ENCODE data around the gene PVALEF. TPM values are rescaled to one million over a fixed set of nuclear protein-coding genes. Genes with fewer than 3 reads are reported as not detected.

PVALEF gene
- total RNA-seq, 1 donor from 2014 or later, result not detected

DNA sequence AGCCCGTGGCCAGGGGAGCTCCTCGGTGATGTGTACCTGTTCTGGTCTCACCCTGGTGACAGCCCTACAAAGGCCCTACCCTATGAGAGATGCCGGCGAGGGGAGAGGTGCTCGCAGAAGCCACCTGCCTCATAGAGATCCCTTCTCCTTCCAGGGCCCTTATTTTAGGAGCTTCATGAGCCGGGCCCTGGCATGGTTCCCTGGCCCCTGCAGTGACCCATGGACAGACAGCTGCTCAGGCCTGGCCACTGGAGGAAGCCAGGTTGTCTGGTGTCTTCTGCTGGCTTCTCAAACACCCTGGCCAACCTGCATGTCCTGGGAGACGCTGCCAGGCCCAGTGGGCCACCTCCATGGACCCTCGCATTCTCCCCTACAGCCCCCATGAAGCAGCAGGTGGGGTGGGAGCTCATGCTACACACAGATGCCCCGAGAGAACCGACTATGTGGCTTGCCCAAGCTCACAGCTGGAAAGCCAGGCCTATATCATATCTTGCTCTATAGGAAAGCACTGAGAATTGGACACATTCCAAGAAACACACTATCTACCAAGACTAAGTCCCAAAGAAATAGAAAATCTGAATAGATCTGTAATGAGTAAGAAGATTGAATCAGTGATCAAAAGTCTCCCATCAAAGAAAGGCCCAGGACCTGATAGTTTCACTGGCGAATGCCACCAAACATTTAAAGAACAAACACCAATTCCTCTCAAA, 7.9 kb downstream of the PVALEF start:
- TF ChIP-seq, protein P1, sequence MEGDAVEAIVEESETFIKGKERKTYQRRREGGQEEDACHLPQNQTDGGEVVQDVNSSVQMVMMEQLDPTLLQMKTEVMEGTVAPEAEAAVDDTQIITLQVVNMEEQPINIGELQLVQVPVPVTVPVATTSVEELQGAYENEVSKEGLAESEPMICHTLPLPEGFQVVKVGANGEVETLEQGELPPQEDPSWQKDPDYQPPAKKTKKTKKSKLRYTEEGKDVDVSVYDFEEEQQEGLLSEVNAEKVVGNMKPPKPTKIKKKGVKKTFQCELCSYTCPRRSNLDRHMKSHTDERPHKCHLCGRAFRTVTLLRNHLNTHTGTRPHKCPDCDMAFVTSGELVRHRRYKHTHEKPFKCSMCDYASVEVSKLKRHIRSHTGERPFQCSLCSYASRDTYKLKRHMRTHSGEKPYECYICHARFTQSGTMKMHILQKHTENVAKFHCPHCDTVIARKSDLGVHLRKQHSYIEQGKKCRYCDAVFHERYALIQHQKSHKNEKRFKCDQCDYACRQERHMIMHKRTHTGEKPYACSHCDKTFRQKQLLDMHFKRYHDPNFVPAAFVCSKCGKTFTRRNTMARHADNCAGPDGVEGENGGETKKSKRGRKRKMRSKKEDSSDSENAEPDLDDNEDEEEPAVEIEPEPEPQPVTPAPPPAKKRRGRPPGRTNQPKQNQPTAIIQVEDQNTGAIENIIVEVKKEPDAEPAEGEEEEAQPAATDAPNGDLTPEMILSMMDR (IDR thresholded peaks at IDR 0.05), result no peak
- DNase-seq, result no peak
- intact Hi-C loops (cut with DNase I), result no loop called here

DNA sequence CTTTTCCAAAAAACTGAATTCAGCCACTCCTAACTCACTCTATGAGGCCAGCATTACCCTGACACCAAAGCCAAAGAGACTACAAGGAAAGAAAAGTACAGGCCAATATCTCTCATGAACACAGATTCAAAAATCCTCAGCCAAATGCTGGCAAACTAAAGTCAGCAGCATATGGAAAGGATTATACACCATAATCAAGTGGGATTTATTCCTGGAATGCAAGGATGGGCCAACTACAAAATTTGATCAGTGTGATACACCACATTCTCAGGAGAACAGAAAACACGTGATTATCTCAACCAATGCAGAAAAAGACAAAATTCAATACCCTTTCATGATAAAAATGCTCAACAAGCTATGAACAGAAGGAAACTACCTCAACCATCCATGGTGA, 8.5 kb downstream of the PVALEF start:
- Histone ChIP-seq H3K4me1 (no peaks in the 10 kb centered on the region), H3K36me3 (no peaks in the 10 kb centered on the region)
- no peak for DNase-seq

More for the DNA sequence above, 7.9 kb downstream of the PVALEF start:
- H3K36me3 ChIP-seq, result no peaks in the 10 kb centered on the region
- ATAC-seq, result no peak
- no peak overlapping the region for H3K27ac ChIP-seq
- H3K4me3 ChIP-seq, result no peak overlapping the region
- no peaks in the 10 kb centered on the region for H3K27me3 ChIP-seq
- no peaks in the 10 kb centered on the region for H3K4me1 ChIP-seq
- no peaks in the 10 kb centered on the region for H3K9me3 ChIP-seq

DNA sequence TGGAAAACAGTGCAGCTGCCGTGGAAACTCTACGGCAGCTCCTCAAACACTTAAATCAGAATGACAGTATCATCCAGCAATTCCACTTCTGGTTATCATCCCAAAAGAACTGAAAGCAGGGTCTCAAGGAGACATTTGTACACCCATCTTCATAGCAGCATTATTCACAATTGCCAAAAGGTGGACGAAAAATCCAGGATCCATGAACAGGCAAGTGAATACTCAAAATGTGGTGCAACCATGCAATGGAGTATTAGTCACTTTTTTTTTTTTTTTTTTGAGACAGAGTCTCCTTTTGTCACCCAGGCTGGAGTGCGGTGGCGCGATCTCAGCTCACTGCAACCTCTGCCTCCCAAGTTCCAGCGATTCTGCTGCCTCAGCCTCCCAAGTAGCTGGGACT, 11.4 kb downstream of the PVALEF start:
- no peak overlapping the region for H3K4me3 ChIP-seq
- TF ChIP-seq, protein P1 (IDR thresholded peaks at IDR 0.05), result peak; percentile 10
- no peak for ATAC-seq
- intact Hi-C loops (cut with DNase I), result no loop called here
- H3K36me3 ChIP-seq, result no peaks in the 10 kb centered on the region
- H3K4me1 ChIP-seq, result no peaks in the 10 kb centered on the region
- H3K27me3 ChIP-seq, result peaks cover 3% of the 10 kb centered on the region
- H3K9me3 ChIP-seq, result no peaks in the 10 kb centered on the region
- H3K27ac ChIP-seq, result no peak overlapping the region
- DNase-seq, result no peak

More for the DNA sequence above, 8.5 kb downstream of the PVALEF start:
- intact Hi-C loops (cut with DNase I), result no loop called here
- no peak for ATAC-seq
- no peaks in the 10 kb centered on the region for H3K9me3 ChIP-seq
- H3K27me3 ChIP-seq, result no peaks in the 10 kb centered on the region
- no peak overlapping the region for H3K4me3 ChIP-seq
- H3K27ac ChIP-seq, result no peak overlapping the region
- TF ChIP-seq, protein P1 (IDR thresholded peaks at IDR 0.05), result no peak

DNA sequence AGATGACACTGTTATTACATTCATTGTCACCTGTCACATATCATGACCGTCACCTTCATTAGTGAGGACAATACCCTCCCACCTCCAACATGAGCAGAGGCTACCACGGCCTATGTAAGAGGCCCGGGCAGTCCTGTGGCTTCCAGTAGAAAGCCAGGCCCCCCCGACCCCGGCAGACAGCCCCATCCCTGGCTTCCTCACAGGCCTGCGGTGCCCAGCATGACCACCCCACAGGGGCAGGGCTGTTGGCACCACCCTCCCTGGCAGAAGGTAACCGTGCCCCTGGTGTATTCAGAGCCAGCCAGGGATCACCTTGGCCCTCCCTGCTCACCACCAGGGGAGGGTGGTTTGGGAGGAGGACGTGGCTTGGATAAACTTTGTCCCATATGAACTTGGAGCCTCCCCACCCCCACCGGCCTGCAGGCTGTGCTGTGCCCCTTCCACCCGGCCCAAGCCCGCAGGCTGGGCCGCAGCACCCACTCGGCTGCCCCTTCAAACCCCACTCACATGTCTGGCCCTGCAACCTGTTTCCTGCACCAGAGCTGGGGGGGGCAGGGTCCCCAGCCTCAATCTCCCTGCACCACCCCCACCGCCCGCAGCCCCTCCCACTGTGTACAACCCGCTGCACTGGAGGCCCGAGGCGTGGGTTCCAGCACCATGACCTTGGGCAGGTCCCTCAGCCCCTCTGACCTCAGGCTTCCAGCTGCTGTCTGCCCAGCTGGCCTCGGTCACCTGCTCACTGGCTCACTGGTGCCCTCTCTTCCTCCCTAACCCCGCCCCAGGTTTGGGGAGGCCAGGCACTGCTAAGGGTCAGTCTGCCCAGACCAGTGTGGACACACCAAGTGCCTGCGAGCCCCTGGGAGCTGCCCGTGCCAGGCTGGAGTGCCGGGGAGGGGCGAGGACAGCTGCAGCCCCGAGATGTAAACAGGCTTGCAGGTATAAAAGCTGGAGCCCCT, 13.1 kb downstream of the PVALEF start:
- ATAC-seq, result no peak
- peaks cover 4% of the 10 kb centered on the region for H3K27me3 ChIP-seq
- H3K4me3 ChIP-seq, result no peak overlapping the region
- H3K4me1 ChIP-seq, result no peaks in the 10 kb centered on the region
- no peak overlapping the region for H3K27ac ChIP-seq
- intact Hi-C loops (cut with DNase I), result no loop called here
- no peaks in the 10 kb centered on the region for H3K9me3 ChIP-seq
- TF ChIP-seq, protein P1 (IDR thresholded peaks at IDR 0.05), result no peak
- no peaks in the 10 kb centered on the region for H3K36me3 ChIP-seq
- no peak for DNase-seq

DNA sequence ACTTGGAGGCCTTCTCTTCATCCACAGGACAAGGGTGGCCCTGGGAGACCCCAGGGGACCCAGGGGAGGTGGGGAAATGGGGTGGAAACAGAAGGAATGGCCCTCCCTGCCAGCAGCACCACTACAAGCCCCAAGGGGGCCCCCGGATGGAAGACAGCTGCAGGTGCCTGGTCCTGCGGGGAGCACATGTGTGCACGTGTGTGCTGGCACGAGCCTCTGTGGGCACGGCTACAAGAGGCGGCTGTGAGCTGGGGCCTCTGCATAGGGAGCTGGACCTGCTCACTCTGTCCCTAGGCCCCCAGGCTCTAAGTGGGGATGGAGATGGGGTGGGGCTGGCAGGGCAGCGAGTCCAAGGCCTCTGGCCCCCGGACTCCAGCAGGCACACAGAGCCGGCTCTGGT, 13.9 kb downstream of the PVALEF start:
- Histone ChIP-seq H3K27ac (no peak overlapping the region), H3K4me1 (no peaks in the 10 kb centered on the region), H3K4me3 (no peak overlapping the region), H3K27me3 (peaks cover 4% of the 10 kb centered on the region), H3K36me3 (no peaks in the 10 kb centered on the region), H3K9me3 (no peaks in the 10 kb centered on the region)
- TF ChIP-seq, protein P1 (IDR thresholded peaks at IDR 0.05), result no peak
- DNase-seq, result no peak
- ATAC-seq, result no peak
- intact Hi-C loops (cut with DNase I), result no loop called here

All from upper lobe of right lung (tissue), 1 donor.